NT2/D1 (cell line): ENCODE results near the gene PDGFRB.

Source experiments
- DNase-seq: peaks from one replicate; pipeline ENCODE4 v3.0.0-alpha.2; 2011; ENCODE audit warnings: low read depth, low spot score
- H3K27me3 ChIP-seq: 2 replicates; pipeline ENCODE4 v1.6.0; 2011; ENCODE audit warnings: mild to moderate bottlenecking; ENCODE audit not compliant: insufficient read length, insufficient read depth
- H3K36me3 ChIP-seq: 2 replicates; pipeline ENCODE4 v1.6.1; 2011; ENCODE audit warnings: mild to moderate bottlenecking, low read length, mixed read lengths; ENCODE audit not compliant: insufficient read depth, insufficient read length
- H3K4me1 ChIP-seq: 2 replicates; pipeline ENCODE4 v1.5.1; 2011; ENCODE audit not compliant: insufficient read depth, insufficient read length
- H3K4me3 ChIP-seq: 2 replicates; pipeline ENCODE4 v1.5.1; 2011; ENCODE audit warnings: low read depth; ENCODE audit not compliant: insufficient read length
- H3K9ac ChIP-seq: 2 replicates; pipeline ENCODE4 v1.6.0; 2011; ENCODE audit warnings: low read depth; ENCODE audit not compliant: insufficient read length
- H3K9me3 ChIP-seq: 2 replicates; pipeline ENCODE4 v1.5.1; 2011; ENCODE audit warnings: mild to moderate bottlenecking, low read length; ENCODE audit not compliant: insufficient read depth
- SUZ12 ChIP-seq: IDR thresholded peaks from 2 replicates; pipeline ENCODE4 v1.6.1; 2011; ENCODE audit not compliant: insufficient read length, insufficient read depth; ENCODE audit errors: extremely low read depth
- YY1 ChIP-seq: IDR thresholded peaks from 2 replicates; pipeline ENCODE4 v1.6.1; 2011; ENCODE audit not compliant: insufficient read length, insufficient read depth
- ZNF274 ChIP-seq: IDR thresholded peaks from 2 replicates; pipeline ENCODE4 v1.6.1; 2011; ENCODE audit warnings: mild to moderate bottlenecking, low read depth, low read length

PDGFRB gene

GRCh38 chr5:150137997-150138396 lies 17.6 kb downstream of the PDGFRB start:
- H3K27me3 ChIP-seq, result peaks cover 15% of the 10 kb centered on the region
- DNase-seq, result no peak
- H3K9ac ChIP-seq, result peak overlapping the region; percentile 44
- peaks cover 41% of the 10 kb centered on the region for H3K36me3 ChIP-seq
- TF ChIP-seq YY1 (no peak), ZNF274 (no peak), SUZ12 (no peak)
- no peak overlapping the region for H3K4me3 ChIP-seq
- H3K9me3 ChIP-seq, result no peaks in the 10 kb centered on the region
- H3K4me1 ChIP-seq, result peaks cover 43% of the 10 kb centered on the region

GRCh38 chr5:150137168-150137957 lies 18.3 kb downstream of the PDGFRB start:
- TF ChIP-seq SUZ12 (no peak), YY1 (no peak), ZNF274 (no peak)
- H3K9me3 ChIP-seq, result no peaks in the 10 kb centered on the region
- peak overlapping the region; percentile 44 for H3K9ac ChIP-seq

GRCh38 chr5:150136305-150137167 lies 19.1 kb downstream of the PDGFRB start:
- Histone ChIP-seq H3K9me3 (no peaks in the 10 kb centered on the region), H3K36me3 (peaks cover 55% of the 10 kb centered on the region), H3K9ac (peak overlapping the region; percentile 26), H3K4me1 (peaks cover 36% of the 10 kb centered on the region), H3K27me3 (peaks cover 20% of the 10 kb centered on the region), H3K4me3 (no peak overlapping the region)
- DNase-seq, result no peak
- TF ChIP-seq YY1 (no peak), SUZ12 (no peak), ZNF274 (no peak)

More at GRCh38 chr5:150137168-150137957, 18.3 kb downstream of the PDGFRB start:
- Histone ChIP-seq H3K4me1 (peaks cover 42% of the 10 kb centered on the region), H3K27me3 (peaks cover 19% of the 10 kb centered on the region), H3K36me3 (peaks cover 47% of the 10 kb centered on the region), H3K4me3 (no peak overlapping the region)
- DNase-seq, result peak; percentile 69

GRCh38 chr5:150135557-150136304 lies 19.9 kb downstream of the PDGFRB start:
- H3K4me3 ChIP-seq, result no peak overlapping the region
- no peak for TF ChIP-seq ZNF274
- no peak for TF ChIP-seq YY1
- no peak for TF ChIP-seq SUZ12
- no peak for DNase-seq
- no peak overlapping the region for H3K9ac ChIP-seq
- peaks cover 57% of the 10 kb centered on the region for H3K36me3 ChIP-seq
- H3K4me1 ChIP-seq, result peaks cover 39% of the 10 kb centered on the region
- no peaks in the 10 kb centered on the region for H3K9me3 ChIP-seq
- peaks cover 23% of the 10 kb centered on the region for H3K27me3 ChIP-seq

- Histone ChIP-seq H3K9me3 (no peaks in the 10 kb centered on the region), H3K9ac (no peak overlapping the region), H3K4me3 (no peak overlapping the region), H3K36me3 (peaks cover 72% of the 10 kb centered on the region), H3K4me1 (peaks cover 40% of the 10 kb centered on the region), H3K27me3 (peaks cover 27% of the 10 kb centered on the region)
- DNase-seq, result no peak
- TF ChIP-seq SUZ12, result no peak
- no peak for TF ChIP-seq YY1
- no peak for TF ChIP-seq ZNF274
Measured at GRCh38 chr5:150134198-150134588, 21.5 kb downstream of the PDGFRB start.

- no peaks in the 10 kb centered on the region for H3K9me3 ChIP-seq
- H3K27me3 ChIP-seq, result peaks cover 29% of the 10 kb centered on the region
- no peak overlapping the region for H3K9ac ChIP-seq
- DNase-seq, result no peak
- no peak overlapping the region for H3K4me3 ChIP-seq
- TF ChIP-seq YY1 (no peak), ZNF274 (no peak), SUZ12 (no peak)
- peaks cover 77% of the 10 kb centered on the region for H3K36me3 ChIP-seq
- H3K4me1 ChIP-seq, result peaks cover 37% of the 10 kb centered on the region
Measured at GRCh38 chr5:150133581-150134197, 22.0 kb downstream of the PDGFRB start.
